ENCODE results near the gene STX3.

STX3 gene

DNA sequence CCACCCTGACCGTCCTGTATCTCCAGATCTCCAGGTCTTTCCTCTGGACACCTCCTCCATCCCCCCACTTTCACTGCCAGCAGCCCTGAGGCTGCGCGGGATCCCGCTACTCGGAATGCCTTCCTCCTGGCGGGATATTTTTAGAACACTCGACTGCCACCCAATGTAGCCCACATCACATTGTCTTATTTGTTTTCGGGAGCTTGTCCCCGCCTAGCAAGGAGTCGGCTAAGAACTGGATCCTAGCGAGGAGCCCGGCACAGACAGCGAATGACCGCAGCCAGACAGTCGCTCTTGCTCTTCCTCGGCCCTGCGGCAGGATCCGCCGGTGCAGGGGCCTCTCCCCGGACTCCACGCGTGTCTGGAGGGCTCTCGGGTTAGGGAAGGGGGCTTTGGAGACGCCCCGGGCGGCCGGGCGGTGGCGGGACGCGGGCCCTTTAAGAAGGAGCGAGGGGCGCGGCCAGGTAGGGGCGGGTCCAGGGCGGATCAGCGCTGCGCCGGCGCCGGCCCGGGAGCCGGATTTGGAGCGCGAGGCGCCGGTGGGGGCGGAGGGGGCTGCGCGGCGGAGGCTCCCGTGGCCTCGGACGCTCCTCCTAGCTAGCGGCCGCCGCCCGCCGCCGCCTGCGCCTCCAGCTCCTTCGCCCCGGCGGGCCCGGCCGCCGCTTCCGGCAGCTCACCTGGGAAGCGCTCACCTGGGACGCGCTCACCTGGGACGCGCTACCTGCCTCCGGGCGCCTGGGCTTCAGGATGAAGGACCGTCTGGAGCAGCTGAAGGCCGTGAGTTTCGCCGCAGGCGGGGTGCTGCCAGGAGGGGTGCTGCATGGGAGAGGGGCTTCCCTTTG, at the start of gene STX3:
Gene STX3, plus strand, starts transcription at position 518 of the 842 bp plus-strand sequence. Its CDS starts 230 bp downstream, at position 748.
- peak; percentile 83 for DNase-seq

- DNase-seq: no peak
Observed at GRCh38 chr11:59706518-59707285, 48.5 kb upstream of the STX3 start.

DNA sequence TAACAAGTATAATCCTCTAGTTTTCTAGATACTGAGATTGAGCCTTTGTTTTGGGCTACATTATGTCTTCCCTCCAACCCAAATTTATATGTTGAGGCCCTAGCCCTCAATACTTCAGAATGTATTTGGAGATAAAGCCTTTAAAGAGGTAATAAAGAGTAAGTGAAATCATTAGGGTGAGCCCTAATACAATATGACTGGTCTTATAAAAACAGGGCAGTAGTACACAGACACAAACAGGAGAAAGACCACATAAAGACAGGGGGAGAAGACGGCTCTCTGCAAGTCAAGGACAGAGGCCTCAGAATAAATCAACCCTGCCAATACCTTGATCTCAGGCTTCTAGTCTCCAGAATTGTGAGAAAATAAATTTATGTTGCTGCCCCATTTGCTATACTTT, 47.8 kb upstream of the STX3 start:
- no peak for DNase-seq

DNA sequence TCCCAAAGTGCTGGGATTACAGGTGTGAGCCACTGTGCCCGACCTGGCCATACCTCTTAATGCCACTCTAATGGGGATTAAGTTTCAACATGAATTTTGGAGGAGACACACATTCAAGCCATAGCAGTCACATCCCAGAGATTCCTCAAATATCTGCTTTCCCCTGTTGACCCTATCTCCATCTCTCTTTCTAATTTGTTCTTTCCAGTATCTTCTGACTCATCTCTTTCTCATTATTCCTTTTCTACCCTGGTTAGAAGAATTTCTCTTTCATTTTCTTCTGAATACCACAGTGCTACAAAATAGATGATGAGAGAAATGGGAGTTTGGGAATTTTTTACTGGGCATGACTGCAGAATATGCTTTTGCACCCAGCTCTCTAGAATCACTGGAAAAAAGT, 46.6 kb upstream of the STX3 start:
- no peak for DNase-seq

GRCh38 chr11:59710136-59710847, 44.9 kb upstream of the STX3 start:
- DNase-seq: no peak

DNA sequence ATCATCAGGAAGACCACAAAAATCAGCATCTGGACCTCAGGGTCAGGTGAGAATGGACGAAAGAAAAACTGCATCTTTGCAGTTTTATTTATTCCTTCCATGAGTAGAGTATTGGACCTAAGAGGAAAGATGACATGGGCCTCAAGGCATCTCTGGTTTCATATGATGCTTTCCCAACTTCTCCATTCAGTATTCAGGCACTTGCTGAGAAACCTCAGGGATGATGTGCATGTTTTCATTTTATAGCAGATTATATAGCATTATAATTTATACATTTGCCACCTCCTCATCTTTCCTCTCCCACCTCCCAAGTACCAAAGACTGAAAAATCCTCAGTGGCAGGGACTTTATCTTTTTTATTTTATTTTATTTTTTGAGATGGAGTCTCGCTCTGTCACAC, 41.4 kb upstream of the STX3 start, which contains the start of gene OR10V1:
Gene OR10V1, minus strand, starts transcription at position 101 of the 400 bp plus-strand sequence. Its CDS starts 0 bp downstream, at position 101.
- no peak for DNase-seq

- DNase-seq: no peak
Observed at GRCh38 chr11:59716051-59716450, 39.1 kb upstream of the STX3 start.

DNA sequence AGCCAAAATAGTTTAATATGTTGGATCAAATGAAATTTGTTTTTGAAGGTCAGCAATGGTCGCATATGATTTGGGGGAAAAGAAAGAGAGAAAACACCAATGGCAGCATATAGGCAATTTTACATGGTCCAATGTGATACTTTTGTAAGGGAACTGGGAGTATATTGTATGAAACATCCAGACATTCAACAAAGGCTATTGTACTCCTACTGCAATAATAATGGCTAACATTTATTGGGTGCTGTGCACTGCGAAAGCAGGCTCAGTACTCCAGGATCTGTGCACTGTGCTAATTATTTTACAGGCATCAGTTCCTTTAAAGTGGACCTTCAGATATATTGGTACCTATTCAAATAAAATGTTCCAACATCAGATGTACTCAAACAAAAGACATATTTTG, 35.6 kb upstream of the STX3 start:
- DNase-seq: no peak

GRCh38 chr11:59724066-59724465, 31.1 kb upstream of the STX3 start:
- no peak for DNase-seq

- no peak for DNase-seq
Observed at GRCh38 chr11:59727426-59727825, 27.8 kb upstream of the STX3 start.

DNA sequence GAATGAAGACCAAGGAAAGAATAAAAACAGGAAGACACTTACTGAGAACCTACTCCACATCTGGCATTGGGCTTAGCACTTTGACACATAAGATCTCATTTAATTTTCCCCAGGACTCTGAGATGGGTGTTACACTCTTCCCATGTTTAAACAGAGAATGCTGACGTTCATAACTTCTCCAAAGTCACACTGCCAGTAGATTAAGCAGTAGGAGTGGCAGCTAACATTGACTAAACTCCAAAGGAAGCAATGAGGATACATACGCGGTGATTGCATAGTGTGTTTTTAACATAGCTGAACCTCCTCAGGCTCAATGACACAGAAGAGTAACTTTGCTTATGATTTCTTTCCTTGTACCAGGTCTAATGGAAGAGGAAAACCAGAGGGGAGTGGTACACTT, 27.0 kb upstream of the STX3 start:
- DNase-seq: no peak

DNA sequence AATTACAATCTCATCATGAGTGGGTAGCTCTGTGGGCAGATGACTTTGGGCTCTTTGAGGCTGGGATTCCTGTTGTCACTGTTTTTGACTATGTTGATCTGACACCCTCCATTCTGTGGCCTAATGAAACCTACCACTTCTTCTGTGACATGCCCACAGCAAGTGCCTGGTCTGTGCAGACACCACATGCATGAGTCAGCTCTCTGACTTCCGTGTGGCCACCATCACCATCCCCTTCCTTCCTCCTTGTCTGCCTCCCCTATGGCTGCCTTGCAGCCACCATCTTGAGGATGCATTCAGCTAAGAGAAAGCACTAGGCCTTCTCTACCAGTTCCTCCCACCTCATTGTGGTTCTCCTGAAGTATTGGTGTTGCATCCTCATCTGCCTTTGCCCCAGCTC, 26.3 kb upstream of the STX3 start:
- no peak for DNase-seq

DNA sequence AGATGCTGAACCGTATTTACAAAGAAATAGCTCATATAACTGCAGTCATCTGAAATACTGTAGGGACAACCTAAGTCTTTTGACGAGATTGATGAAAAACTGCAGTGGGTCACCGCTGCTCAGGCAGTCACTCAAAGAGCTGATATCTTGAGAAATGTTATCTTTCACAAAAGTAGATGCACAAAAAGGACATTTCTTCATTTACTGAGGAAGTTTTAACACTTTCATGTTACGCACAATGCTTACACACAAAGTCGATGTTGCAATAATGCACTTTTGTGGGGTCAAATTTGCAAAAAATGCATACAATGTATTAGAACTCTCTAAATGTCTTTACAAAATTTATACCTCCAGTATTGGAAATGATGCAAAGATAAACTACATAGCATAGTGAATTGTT, 25.3 kb upstream of the STX3 start:
- DNase-seq: no peak

DNA sequence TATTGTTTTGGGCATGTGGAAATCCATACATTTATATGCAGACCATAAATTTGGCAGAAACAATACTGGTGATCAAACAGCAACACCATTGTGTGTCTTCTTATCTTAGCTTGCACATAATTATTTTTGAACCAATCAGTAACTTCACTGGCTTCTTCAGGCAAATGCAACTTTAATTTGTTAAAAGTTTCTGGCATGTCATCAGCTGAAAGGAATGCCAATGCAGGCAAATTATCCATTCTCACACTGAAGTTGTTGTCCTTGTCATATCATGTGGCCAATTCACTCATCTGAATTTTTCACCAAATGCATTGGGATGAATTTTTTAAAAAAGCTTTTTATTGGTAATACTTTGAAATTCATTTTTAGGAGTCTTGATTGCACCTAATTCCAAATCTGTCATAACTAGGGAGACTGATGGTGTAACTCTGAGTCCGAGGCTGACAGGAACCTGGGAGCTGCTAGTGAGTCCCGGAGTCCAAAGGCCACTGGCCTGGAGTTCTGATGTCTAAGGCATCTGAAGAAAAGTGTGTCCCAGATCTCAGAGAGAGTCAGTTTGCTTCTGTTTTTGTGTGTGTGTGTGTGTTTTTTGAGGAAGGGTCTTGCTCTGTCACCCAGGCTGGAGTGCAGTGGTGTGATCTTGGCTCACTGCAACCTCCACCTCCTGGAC, 24.1 kb upstream of the STX3 start:
- no peak for DNase-seq

DNA sequence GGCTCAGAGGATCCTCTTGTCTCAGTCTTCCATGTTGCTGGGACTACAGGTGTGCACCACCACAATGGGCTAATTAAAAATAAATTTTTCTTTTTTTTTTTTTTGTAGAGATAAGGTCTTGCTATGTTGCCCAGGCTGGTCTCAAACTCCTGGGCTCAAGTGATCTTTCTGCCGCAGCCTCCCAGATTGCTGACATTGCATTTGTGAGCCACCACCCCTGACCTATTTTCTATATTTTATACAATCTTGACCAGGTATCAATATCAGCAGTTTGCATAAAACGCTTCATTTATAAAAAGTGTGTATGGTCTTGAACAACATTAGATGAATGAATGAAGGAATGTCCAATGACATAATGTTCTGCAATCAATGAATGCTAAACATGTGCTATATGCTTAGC, 9.1 kb upstream of the STX3 start:
- DNase-seq: no peak

- peak; percentile 94 for DNase-seq
Observed at GRCh38 chr11:59753650-59754493, 1.3 kb upstream of the STX3 start.

GRCh38 chr11:59754494-59754858, 700 bp upstream of the STX3 start:
- DNase-seq: peak; percentile 69

DNA sequence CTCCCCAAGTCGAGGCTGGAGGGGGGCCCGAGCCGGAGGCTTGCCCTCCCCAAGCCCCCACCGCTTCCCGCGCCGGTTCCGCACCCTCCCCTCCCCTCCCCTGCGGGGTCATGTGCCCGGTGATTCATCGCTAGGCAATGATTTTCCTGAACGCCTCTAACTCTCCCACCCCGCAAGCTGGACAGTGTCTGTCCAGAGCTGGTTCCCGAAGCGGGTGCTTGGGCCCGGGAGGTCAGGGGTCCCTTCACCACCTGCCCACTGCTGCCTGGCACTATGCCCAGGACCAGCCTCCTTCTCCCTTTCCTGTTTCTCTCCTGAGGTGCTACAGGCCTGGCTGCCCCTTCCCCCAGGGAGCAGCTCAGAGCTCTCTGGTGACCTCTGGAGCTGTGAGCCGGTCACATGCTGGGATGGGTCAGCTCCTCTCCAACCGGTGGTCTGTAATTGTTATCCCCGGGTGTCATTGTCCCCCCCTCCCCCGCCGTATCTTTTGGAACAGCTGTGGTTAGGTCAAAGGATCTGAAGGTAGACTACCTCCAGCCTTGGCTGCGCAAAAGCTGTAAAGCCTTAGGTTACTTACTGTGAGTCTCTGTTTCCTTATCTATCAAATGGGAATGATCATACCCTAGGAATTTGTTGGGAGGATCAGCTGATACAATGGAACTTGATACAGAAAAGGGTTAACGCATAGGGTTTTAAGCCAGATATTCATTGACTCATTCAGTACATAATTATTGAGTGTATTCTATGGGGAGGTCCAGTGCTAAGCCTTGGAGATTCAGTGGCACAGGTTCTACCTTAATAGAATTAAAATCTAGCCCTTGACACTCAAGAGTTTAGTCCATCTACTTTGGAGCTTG, 753 bp downstream of the STX3 start:
- DNase-seq: peak; percentile 65

- no peak for DNase-seq
Observed at GRCh38 chr11:59756558-59756840, 1.3 kb downstream of the STX3 start.

GRCh38 chr11:59756845-59757244, 1.7 kb downstream of the STX3 start:
- no peak for DNase-seq

DNA sequence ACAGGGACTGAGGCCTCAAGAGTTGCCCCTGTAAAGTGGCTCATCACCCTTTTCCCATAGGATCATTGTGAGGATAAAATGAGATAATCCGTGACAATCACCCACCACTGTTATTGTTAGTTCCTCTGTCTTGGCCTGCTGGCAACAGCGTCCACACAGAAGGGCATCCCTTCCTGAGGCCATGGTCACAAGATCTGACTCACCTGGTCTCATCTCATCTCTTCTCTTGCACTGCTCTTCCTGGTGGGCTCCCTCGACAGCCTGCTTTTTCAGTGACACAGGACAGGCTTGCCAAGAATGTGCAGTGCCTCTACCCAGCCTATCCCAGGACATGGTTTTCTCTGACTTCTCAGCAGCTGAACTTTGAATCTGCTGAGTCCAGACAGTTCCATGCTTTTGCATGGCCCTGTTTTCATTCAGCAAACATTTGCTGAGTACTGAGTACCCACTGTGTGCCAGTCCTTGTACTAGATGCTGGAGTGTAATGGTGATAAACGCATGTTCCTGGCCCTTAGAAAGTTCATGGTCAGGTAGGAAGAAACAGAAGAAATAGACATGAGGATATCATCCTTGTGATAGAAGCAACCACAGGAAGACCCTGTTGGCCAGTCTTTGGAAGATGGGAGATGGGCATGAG, 3.3 kb downstream of the STX3 start:
- DNase-seq: no peak
